ENCODE measurements around the gene ARMC7.

GRCh38 chr17:75064460-75064859 is 45.3 kb upstream of the ARMC7 start:
- TF ChIP-seq, protein P1, sequence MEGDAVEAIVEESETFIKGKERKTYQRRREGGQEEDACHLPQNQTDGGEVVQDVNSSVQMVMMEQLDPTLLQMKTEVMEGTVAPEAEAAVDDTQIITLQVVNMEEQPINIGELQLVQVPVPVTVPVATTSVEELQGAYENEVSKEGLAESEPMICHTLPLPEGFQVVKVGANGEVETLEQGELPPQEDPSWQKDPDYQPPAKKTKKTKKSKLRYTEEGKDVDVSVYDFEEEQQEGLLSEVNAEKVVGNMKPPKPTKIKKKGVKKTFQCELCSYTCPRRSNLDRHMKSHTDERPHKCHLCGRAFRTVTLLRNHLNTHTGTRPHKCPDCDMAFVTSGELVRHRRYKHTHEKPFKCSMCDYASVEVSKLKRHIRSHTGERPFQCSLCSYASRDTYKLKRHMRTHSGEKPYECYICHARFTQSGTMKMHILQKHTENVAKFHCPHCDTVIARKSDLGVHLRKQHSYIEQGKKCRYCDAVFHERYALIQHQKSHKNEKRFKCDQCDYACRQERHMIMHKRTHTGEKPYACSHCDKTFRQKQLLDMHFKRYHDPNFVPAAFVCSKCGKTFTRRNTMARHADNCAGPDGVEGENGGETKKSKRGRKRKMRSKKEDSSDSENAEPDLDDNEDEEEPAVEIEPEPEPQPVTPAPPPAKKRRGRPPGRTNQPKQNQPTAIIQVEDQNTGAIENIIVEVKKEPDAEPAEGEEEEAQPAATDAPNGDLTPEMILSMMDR (IDR thresholded peaks at IDR 0.05; ENCODE audit: low read depth, low read length) = no peak
- TF ChIP-seq EZH2phosphoT487 (IDR thresholded peaks at IDR 0.05; ENCODE audit: low read depth) = no peak

Data from OCI-LY3 (cell line).